HL-60 (cell line): ENCODE results near the gene SNX27.

Source experiments
- DNase-seq, 2 experiments: peaks; one replicate each; pipeline ENCODE4 v3.0.0-alpha.2; 2010 to 2020; ENCODE audit warnings: low read depth in 1 of 2, low spot score in 1 of 2
- H3K27ac ChIP-seq: fragments of 250-450 bp; sonication (Bioruptor Pico); replicated peaks from 2 replicates; pipeline ENCODE4 v1.5.1; 2020; ENCODE audit warnings: mild to moderate bottlenecking, moderate library complexity
- H3K27me3 ChIP-seq: fragments of 250-450 bp; sonication (Bioruptor Pico); 2 replicates; pipeline ENCODE4 v1.5.1; 2021; ENCODE audit warnings: mild to moderate bottlenecking, moderate library complexity; ENCODE audit not compliant: insufficient read depth, poor library complexity, severe bottlenecking
- H3K4me3 ChIP-seq: replicated peaks from 2 replicates; pipeline ENCODE4 v1.5.1; 2011; ENCODE audit warnings: mild to moderate bottlenecking, control low read depth, low read length; ENCODE audit not compliant: insufficient read depth
- CTCF ChIP-seq: IDR thresholded peaks from one replicate; pipeline ENCODE4 v1.5.1; 2011; ENCODE audit warnings: low read length, control low read depth, inconsistent platforms; ENCODE audit not compliant: insufficient read depth
- GABPA ChIP-seq: IDR thresholded peaks from 2 replicates; pipeline ENCODE4 v1.6.1; 2012; ENCODE audit warnings: low read depth
- POLR2AphosphoS5 ChIP-seq: IDR thresholded peaks from 2 replicates; pipeline ENCODE4 v1.6.1; 2012; ENCODE audit warnings: low read depth
- SPI1 ChIP-seq: IDR thresholded peaks from 2 replicates; pipeline ENCODE4 v1.6.1; 2012; ENCODE audit warnings: low read depth, mild to moderate bottlenecking, borderline replicate concordance
- TF ChIP-seq, protein P1 (sequence below): IDR thresholded peaks from 2 replicates; pipeline ENCODE4 v1.6.1; 2012; ENCODE audit warnings: low read depth; ENCODE audit not compliant: insufficient replicate concordance

The SNX27 gene

GRCh38 chr1:151579436-151580225 is 32.2 kb upstream of the SNX27 start:
- Histone ChIP-seq H3K27ac (no peak overlapping the region), H3K27me3 (no peaks in the 10 kb centered on the region), H3K4me3 (no peak overlapping the region)
- TF ChIP-seq CTCF (no peak), POLR2AphosphoS5 (no peak), GABPA (no peak), SPI1 (no peak)
- TF ChIP-seq, protein P1, sequence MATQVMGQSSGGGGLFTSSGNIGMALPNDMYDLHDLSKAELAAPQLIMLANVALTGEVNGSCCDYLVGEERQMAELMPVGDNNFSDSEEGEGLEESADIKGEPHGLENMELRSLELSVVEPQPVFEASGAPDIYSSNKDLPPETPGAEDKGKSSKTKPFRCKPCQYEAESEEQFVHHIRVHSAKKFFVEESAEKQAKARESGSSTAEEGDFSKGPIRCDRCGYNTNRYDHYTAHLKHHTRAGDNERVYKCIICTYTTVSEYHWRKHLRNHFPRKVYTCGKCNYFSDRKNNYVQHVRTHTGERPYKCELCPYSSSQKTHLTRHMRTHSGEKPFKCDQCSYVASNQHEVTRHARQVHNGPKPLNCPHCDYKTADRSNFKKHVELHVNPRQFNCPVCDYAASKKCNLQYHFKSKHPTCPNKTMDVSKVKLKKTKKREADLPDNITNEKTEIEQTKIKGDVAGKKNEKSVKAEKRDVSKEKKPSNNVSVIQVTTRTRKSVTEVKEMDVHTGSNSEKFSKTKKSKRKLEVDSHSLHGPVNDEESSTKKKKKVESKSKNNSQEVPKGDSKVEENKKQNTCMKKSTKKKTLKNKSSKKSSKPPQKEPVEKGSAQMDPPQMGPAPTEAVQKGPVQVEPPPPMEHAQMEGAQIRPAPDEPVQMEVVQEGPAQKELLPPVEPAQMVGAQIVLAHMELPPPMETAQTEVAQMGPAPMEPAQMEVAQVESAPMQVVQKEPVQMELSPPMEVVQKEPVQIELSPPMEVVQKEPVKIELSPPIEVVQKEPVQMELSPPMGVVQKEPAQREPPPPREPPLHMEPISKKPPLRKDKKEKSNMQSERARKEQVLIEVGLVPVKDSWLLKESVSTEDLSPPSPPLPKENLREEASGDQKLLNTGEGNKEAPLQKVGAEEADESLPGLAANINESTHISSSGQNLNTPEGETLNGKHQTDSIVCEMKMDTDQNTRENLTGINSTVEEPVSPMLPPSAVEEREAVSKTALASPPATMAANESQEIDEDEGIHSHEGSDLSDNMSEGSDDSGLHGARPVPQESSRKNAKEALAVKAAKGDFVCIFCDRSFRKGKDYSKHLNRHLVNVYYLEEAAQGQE: no peak
- no peak for DNase-seq

DNA sequence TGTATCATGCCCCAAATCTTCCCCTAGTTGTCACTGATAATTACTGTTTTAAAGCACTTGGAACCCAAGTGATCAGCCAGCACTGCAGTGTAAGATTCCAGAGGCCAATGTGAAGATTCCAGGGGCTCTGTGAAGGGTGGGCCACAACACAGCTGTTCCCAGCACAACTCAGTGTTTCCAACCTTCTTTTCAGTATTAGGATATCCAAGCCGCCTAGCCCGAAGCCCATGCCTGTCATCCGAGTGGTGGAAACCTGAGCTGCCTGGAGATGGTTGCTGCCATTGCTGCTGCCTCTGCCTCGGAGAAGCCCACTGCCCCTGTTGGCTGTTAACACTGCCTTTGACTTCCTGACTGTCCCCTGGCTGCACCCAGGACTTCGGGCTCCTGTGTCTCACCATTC is 30.4 kb upstream of the SNX27 start:
- no peak overlapping the region for H3K4me3 ChIP-seq
- no peaks in the 10 kb centered on the region for H3K27me3 ChIP-seq
- no peak for DNase-seq
- TF ChIP-seq SPI1 (no peak), CTCF (no peak), GABPA (no peak)
- H3K27ac ChIP-seq: no peak overlapping the region

GRCh38 chr1:151581921-151582320 is 29.9 kb upstream of the SNX27 start:
- TF ChIP-seq, protein P1: no peak
- no peak for TF ChIP-seq SPI1
- no peak for TF ChIP-seq POLR2AphosphoS5
- TF ChIP-seq GABPA: no peak
- no peak for TF ChIP-seq CTCF
- DNase-seq: no peak

GRCh38 chr1:151583796-151584195 is 28.1 kb upstream of the SNX27 start:
- no peak for TF ChIP-seq POLR2AphosphoS5
- TF ChIP-seq SPI1: no peak
- TF ChIP-seq, protein P1: no peak
- TF ChIP-seq GABPA: no peak
- TF ChIP-seq CTCF: no peak
- no peaks in the 10 kb centered on the region for H3K27me3 ChIP-seq
- no peak overlapping the region for H3K27ac ChIP-seq
- H3K4me3 ChIP-seq: no peak overlapping the region
- no peak for DNase-seq

More at GRCh38 chr1:151581921-151582320, 29.9 kb upstream of the SNX27 start:
- no peak overlapping the region for H3K27ac ChIP-seq
- H3K4me3 ChIP-seq: no peak overlapping the region
- no peaks in the 10 kb centered on the region for H3K27me3 ChIP-seq
